OCI-LY1 (cell line): Measurements from ENCODE around the gene ZNF346.
"Not testable (repeated sequence)": the region's sequence is repeated elsewhere in the genome, so short reads cannot be mapped to it uniquely, and the experiment has no call there.

Experiments
- H2AFZ ChIP-seq: fragments of 200-600 bp; sonication (generic), shearing (Covaris generic); 2 replicates; pipeline ENCODE4 v1.6.0; 2014; ENCODE audit warnings: antibody characterized with exemption, mild to moderate bottlenecking, low read length
- H3F3A ChIP-seq: fragments of 200-600 bp; sonication (generic), shearing (Covaris generic); 2 replicates; pipeline ENCODE4 v1.6.0; 2014; ENCODE audit warnings: mild to moderate bottlenecking, antibody characterized with exemption, low read length, moderate library complexity; ENCODE audit not compliant: insufficient read depth
- H3K27ac ChIP-seq: fragments of 200-600 bp; sonication (generic); 2 replicates; pipeline ENCODE4 v1.5.1; 2014; ENCODE audit warnings: low read length, mixed run types, mild to moderate bottlenecking, low read depth; ENCODE audit not compliant: poor library complexity, severe bottlenecking
- H3K27me3 ChIP-seq: fragments of 200-600 bp; sonication (generic); 2 replicates; pipeline ENCODE4 v1.6.0; 2014; ENCODE audit warnings: antibody characterized with exemption, mild to moderate bottlenecking, low read length, moderate library complexity; ENCODE audit not compliant: insufficient read depth
- H3K36me3 ChIP-seq: fragments of 200-600 bp; sonication (generic); 2 replicates; pipeline ENCODE4 v1.6.1; 2014; ENCODE audit warnings: mild to moderate bottlenecking, antibody characterized with exemption, low read length, moderate library complexity, mixed read lengths; ENCODE audit not compliant: insufficient read depth
- H3K4me1 ChIP-seq: fragments of 200-600 bp; sonication (generic); 2 replicates; pipeline ENCODE4 v1.5.1; 2014; ENCODE audit warnings: mild to moderate bottlenecking, low read length, moderate library complexity; ENCODE audit not compliant: insufficient read depth, severe bottlenecking
- H3K4me2 ChIP-seq: fragments of 200-600 bp; sonication (generic), shearing (Covaris generic); 2 replicates; pipeline ENCODE4 v1.6.1; 2014; ENCODE audit warnings: low read length
- H3K4me3 ChIP-seq: fragments of 200-600 bp; sonication (generic); 2 replicates; pipeline ENCODE4 v1.5.1; 2014; ENCODE audit warnings: low read length, low read depth, mild to moderate bottlenecking, mixed read lengths; ENCODE audit not compliant: poor library complexity, severe bottlenecking
- H3K79me2 ChIP-seq: fragments of 200-600 bp; shearing (Covaris generic); 2 replicates; pipeline ENCODE4 v1.6.1; 2016; ENCODE audit warnings: mixed run types, low read length, mixed read lengths; ENCODE audit not compliant: insufficient read depth
- H3K9ac ChIP-seq: fragments of 200-600 bp; sonication (generic), shearing (Covaris generic); 2 replicates; pipeline ENCODE4 v1.6.1; 2014; ENCODE audit warnings: mild to moderate bottlenecking, low read length, mixed read lengths
- H3K9me2 ChIP-seq: fragments of 200-600 bp; sonication (generic), shearing (Covaris generic); 2 replicates; pipeline ENCODE4 v1.6.1; 2014; ENCODE audit warnings: low read depth, mild to moderate bottlenecking, low read length, mixed read lengths
- H3K9me3 ChIP-seq: fragments of 200-600 bp; shearing (Covaris generic); 2 replicates; pipeline ENCODE4 v1.6.1; 2014; ENCODE audit warnings: low read length, mixed read lengths
- H4K20me1 ChIP-seq: fragments of 200-600 bp; sonication (generic), shearing (Covaris generic); 2 replicates; pipeline ENCODE4 v1.6.0; 2016; ENCODE audit warnings: mild to moderate bottlenecking, low read length; ENCODE audit not compliant: insufficient read depth
- CTCF ChIP-seq: fragments of 200-600 bp; sonication (generic), shearing (Covaris generic); IDR thresholded peaks from 2 replicates; pipeline ENCODE4 v1.5.1; 2017; ENCODE audit warnings: mild to moderate bottlenecking, antibody characterized with exemption, low read length, moderate library complexity, mixed read lengths
- EZH2 ChIP-seq: fragments of 200-600 bp; sonication (generic), shearing (Covaris generic); IDR thresholded peaks from 2 replicates; pipeline ENCODE4 v1.8.0; 2017; ENCODE audit warnings: borderline replicate concordance, mixed run types, mild to moderate bottlenecking, antibody characterized with exemption, low read length, moderate library complexity, mixed read lengths

ZNF346 gene

GRCh38 chr5:177022386-177023302, at the start of gene ZNF346:
ZNF346 (plus strand) TSS chr5:177022696; CDS start chr5:177022739, 43 bp downstream.
- Histone ChIP-seq H4K20me1 (no peaks in the 10 kb centered on the region), H3K4me1 (peaks cover 36% of the 10 kb centered on the region), H3K27ac (peak within 1 kb of the TSS; percentile 69), H3K9me3 (no peaks in the 10 kb centered on the region), H3K9ac (peak within 1 kb of the TSS; percentile 83), H3K27me3 (no peaks in the 10 kb centered on the region), H3K4me3 (peak within 1 kb of the TSS; percentile 88), H3K79me2 (peaks cover 34% of the 10 kb centered on the region), H3F3A (no peaks in the 10 kb centered on the region), H3K36me3 (peaks cover 20% of the 10 kb centered on the region), H3K9me2 (no peaks in the 10 kb centered on the region), H3K4me2 (peak within 1 kb of the TSS; percentile 83), H2AFZ (peak within 1 kb of the TSS; percentile 24; the same call in 1 of the 2 replicates)
- no peak for TF ChIP-seq EZH2
- peak; percentile 55 for TF ChIP-seq CTCF

GRCh38 chr5:176979669-176980068, 42.8 kb upstream of the ZNF346 start:
- TF ChIP-seq CTCF (no peak), EZH2 (no peak)
- Histone ChIP-seq H3K4me2 (no peak overlapping the region), H3F3A (no peaks in the 10 kb centered on the region), H3K9ac (no peak overlapping the region), H3K27me3 (no peaks in the 10 kb centered on the region), H3K9me2 (no peaks in the 10 kb centered on the region), H3K79me2 (peaks cover 35% of the 10 kb centered on the region), H3K4me3 (no peak overlapping the region), H3K9me3 (no peaks in the 10 kb centered on the region), H3K36me3 (peaks cover 65% of the 10 kb centered on the region), H3K27ac (no peak overlapping the region), H4K20me1 (no peaks in the 10 kb centered on the region), H3K4me1 (no peaks in the 10 kb centered on the region), H2AFZ (no peak overlapping the region)

GRCh38 chr5:176980818-176981217, 41.7 kb upstream of the ZNF346 start:
- Histone ChIP-seq H3K36me3 (peaks cover 55% of the 10 kb centered on the region), H3K27me3 (no peaks in the 10 kb centered on the region), H3K9me2 (no peaks in the 10 kb centered on the region), H4K20me1 (no peaks in the 10 kb centered on the region), H3K9ac (no peak overlapping the region), H3K4me3 (no peak overlapping the region), H3K4me2 (no peak overlapping the region), H3K79me2 (peaks cover 39% of the 10 kb centered on the region), H2AFZ (no peak overlapping the region), H3K27ac (no peak overlapping the region), H3K4me1 (peaks cover 9% of the 10 kb centered on the region), H3K9me3 (no peaks in the 10 kb centered on the region), H3F3A (no peaks in the 10 kb centered on the region)
- no peak for TF ChIP-seq EZH2
- no peak for TF ChIP-seq CTCF

GRCh38 chr5:176983112-176983511, 39.4 kb upstream of the ZNF346 start:
- Histone ChIP-seq H3K79me2 (peaks cover 56% of the 10 kb centered on the region), H3K36me3 (peaks cover 45% of the 10 kb centered on the region), H3K4me1 (peaks cover 28% of the 10 kb centered on the region)
- H4K20me1 ChIP-seq, H3K9me3 ChIP-seq, H3K9me2 ChIP-seq, H3K27me3 ChIP-seq, H3K4me2 ChIP-seq, H3K9ac ChIP-seq, H2AFZ ChIP-seq, H3K27ac ChIP-seq, H3K4me3 ChIP-seq, H3F3A ChIP-seq: not testable (repeated sequence)

- not testable (repeated sequence) for H3K9me2 ChIP-seq, H3K27ac ChIP-seq, H3K9ac ChIP-seq, H4K20me1 ChIP-seq, H3K4me2 ChIP-seq, H3F3A ChIP-seq, H2AFZ ChIP-seq, H3K9me3 ChIP-seq, H3K27me3 ChIP-seq, H3K4me3 ChIP-seq
- Histone ChIP-seq H3K36me3 (peaks cover 45% of the 10 kb centered on the region), H3K79me2 (peaks cover 61% of the 10 kb centered on the region), H3K4me1 (peaks cover 33% of the 10 kb centered on the region)
Observed at GRCh38 chr5:176983593-176983992, 38.9 kb upstream of the ZNF346 start.
